Activated T-helper 2 cell treated with anti-CD3 and anti-CD28 coated beads, Interferon-gamma antibody, Interleukin-2, Interleukin-4, amounts not matched to agents 10 μg/mL and 5 μg/mL and 100 μg/mL, durations not matched to agents 14 hours and 24 hours and 36 hours (primary cell): ENCODE data around the gene PTGR2. TPM values are rescaled to one million over a fixed set of nuclear protein-coding genes. Genes with fewer than 3 reads are reported as not detected.
"Not testable (repeated sequence)": the region's sequence is repeated elsewhere in the genome, so short reads cannot be mapped to it uniquely, and the experiment has no call there.

ENCODE experiments used
- DNase-seq: peaks from one replicate; pipeline ENCODE4 v3.0.0; 2021; ENCODE audit warnings: low spot score
- H3K27ac Mint-ChIP-seq: one replicate; pipeline ENCODE4 v1.8.0; 2021; ENCODE audit warnings: mixed read lengths
- H3K27me3 Mint-ChIP-seq: one replicate; pipeline ENCODE4 v1.8.0; 2021; ENCODE audit warnings: low read depth, mixed read lengths
- H3K36me3 Mint-ChIP-seq: one replicate; pipeline ENCODE4 v1.8.0; 2021; ENCODE audit warnings: low read depth, mixed read lengths
- H3K4me1 Mint-ChIP-seq: one replicate; pipeline ENCODE4 v1.8.0; 2021; ENCODE audit warnings: low read depth, mixed read lengths
- H3K4me3 Mint-ChIP-seq: one replicate; pipeline ENCODE4 v1.8.0; 2021; ENCODE audit warnings: low read depth, mild to moderate bottlenecking, moderate library complexity, mixed read lengths
- H3K9me3 Mint-ChIP-seq: one replicate; pipeline ENCODE4 v1.8.0; 2021; ENCODE audit warnings: mixed read lengths
- intact Hi-C: fragments of 100-400 bp; cut with micrococcal nuclease; formaldehyde crosslinking; loops from one replicate; pipeline ENCODE4 v1.15.1; 2023
- total RNA-seq: library from RNA; stranded (reverse); gene quantifications from 2 replicates; pipeline ENCODE4 v1.2.3, GENCODE V29; 2022

PTGR2 gene
- total RNA-seq, 1 donor from 2014 or later: 1.6 TPM

DNA sequence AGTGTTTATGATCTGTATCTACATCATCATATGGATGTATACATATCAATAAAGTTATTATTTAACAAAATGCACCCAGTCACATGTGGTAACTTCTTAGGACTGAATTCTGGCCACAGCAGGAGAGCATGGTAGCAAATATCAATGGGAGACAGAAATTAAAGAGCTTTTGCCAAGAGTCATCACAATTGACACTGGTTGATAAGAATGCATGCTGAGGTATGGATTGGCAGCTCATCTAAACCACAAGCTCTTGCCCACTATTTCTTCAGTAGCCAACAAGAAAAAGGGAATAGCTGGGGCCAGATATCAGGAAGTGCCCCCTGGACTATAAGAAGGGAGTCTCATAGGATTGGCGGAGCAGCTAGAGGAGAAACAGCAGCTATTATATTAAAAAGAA, 9.4 kb upstream of the PTGR2 start:
- no peaks in the 10 kb centered on the region for H3K9me3 Mint-ChIP-seq
- peaks cover 2% of the 10 kb centered on the region for H3K4me1 Mint-ChIP-seq
- intact Hi-C loops: no loop called here
- no peak overlapping the region for H3K4me3 Mint-ChIP-seq
- no peaks in the 10 kb centered on the region for H3K36me3 Mint-ChIP-seq
- H3K27me3 Mint-ChIP-seq: peaks cover 9% of the 10 kb centered on the region
- no peak overlapping the region for H3K27ac Mint-ChIP-seq
- DNase-seq: no peak

DNA sequence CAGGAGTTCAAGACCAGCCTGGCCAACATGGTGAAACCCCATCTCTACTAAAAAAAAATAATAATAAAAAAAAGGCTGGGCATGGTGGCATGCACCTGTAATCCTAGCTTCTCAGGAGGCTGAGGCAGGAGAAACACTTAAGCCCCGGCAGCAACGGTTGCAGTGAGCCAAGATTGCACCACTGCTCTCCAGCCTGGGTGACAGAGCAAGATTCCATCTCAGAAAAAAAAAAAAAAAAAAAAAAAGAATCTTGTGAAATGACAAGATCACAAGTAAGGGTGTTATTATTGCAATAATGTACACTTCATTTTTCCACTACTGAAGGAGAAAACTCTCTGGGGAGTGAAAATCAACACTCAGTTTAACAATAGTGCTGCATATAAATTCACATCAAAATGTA, 8.8 kb upstream of the PTGR2 start:
- peaks cover 9% of the 10 kb centered on the region for H3K27me3 Mint-ChIP-seq
- H3K36me3 Mint-ChIP-seq: no peaks in the 10 kb centered on the region
- H3K4me1 Mint-ChIP-seq: peaks cover 2% of the 10 kb centered on the region
- H3K27ac Mint-ChIP-seq: no peak overlapping the region
- no peak for DNase-seq
- intact Hi-C loops: no loop called here
- H3K9me3 Mint-ChIP-seq: no peaks in the 10 kb centered on the region
- no peak overlapping the region for H3K4me3 Mint-ChIP-seq

GRCh38 chr14:73843296-73843695, 8.3 kb upstream of the PTGR2 start:
- H3K4me1 Mint-ChIP-seq: peaks cover 2% of the 10 kb centered on the region
- DNase-seq: no peak
- no peak overlapping the region for H3K27ac Mint-ChIP-seq
- intact Hi-C loops: no loop called here
- no peaks in the 10 kb centered on the region for H3K9me3 Mint-ChIP-seq
- H3K27me3 Mint-ChIP-seq: peaks cover 9% of the 10 kb centered on the region
- no peaks in the 10 kb centered on the region for H3K36me3 Mint-ChIP-seq
- no peak overlapping the region for H3K4me3 Mint-ChIP-seq

DNA sequence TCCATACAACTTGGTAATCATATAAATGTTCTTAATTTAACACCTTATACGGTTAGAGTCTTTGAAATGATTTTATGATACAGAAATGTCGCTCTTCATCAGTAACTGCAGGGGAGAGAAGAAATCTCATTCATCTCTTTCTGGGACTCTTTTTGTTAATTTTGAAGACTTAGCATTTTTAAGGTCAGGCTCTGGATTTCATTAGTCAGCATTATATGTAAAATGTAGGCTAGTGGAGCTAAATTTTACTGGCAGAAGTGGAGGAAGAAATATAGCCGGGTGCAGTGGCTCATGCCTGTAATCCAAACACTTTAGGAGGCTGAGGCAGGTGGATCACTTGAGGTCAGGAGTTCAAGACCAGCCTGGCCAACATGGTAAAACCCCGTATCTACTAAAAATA, 4.7 kb upstream of the PTGR2 start:
- no peak for DNase-seq
- Mint-ChIP-seq H3K27me3 (peaks cover 8% of the 10 kb centered on the region), H3K4me3 (no peak overlapping the region), H3K27ac (no peak overlapping the region), H3K4me1 (peaks cover 8% of the 10 kb centered on the region), H3K36me3 (no peaks in the 10 kb centered on the region), H3K9me3 (no peaks in the 10 kb centered on the region)
- intact Hi-C loops: no loop called here

GRCh38 chr14:73851000-73851399, 631 bp upstream of the PTGR2 start:
- no peaks in the 10 kb centered on the region for H3K36me3 Mint-ChIP-seq
- intact Hi-C loops: loop anchor here (5.0 kb wide), 1 partner anchor 64 kb away; no protein-coding TSS in a partner anchor
- peaks cover 2% of the 10 kb centered on the region for H3K27me3 Mint-ChIP-seq
- H3K4me1 Mint-ChIP-seq: peaks cover 14% of the 10 kb centered on the region
- peak overlapping the region; percentile 96 for H3K27ac Mint-ChIP-seq
- DNase-seq: no peak
- H3K4me3 Mint-ChIP-seq: peak overlapping the region; percentile 90
- no peaks in the 10 kb centered on the region for H3K9me3 Mint-ChIP-seq

- H3K36me3 Mint-ChIP-seq: no peaks in the 10 kb centered on the region
- no peaks in the 10 kb centered on the region for H3K4me1 Mint-ChIP-seq
- H3K27me3 Mint-ChIP-seq: peaks cover 1% of the 10 kb centered on the region
- H3K9me3 Mint-ChIP-seq: no peaks in the 10 kb centered on the region
- no peak for DNase-seq
- H3K27ac Mint-ChIP-seq: no peak overlapping the region
- intact Hi-C loops: no loop called here
- H3K4me3 Mint-ChIP-seq: no peak overlapping the region
Measured at GRCh38 chr14:73859145-73859544, 7.5 kb downstream of the PTGR2 start.

- no peaks in the 10 kb centered on the region for H3K36me3 Mint-ChIP-seq
- no peak overlapping the region for H3K4me3 Mint-ChIP-seq
- H3K4me1 Mint-ChIP-seq: no peaks in the 10 kb centered on the region
- H3K9me3 Mint-ChIP-seq: no peaks in the 10 kb centered on the region
- no peak for DNase-seq
- intact Hi-C loops: no loop called here
- no peak overlapping the region for H3K27ac Mint-ChIP-seq
- H3K27me3 Mint-ChIP-seq: peaks cover 1% of the 10 kb centered on the region
Measured at GRCh38 chr14:73861073-73861472, 9.4 kb downstream of the PTGR2 start.

DNA sequence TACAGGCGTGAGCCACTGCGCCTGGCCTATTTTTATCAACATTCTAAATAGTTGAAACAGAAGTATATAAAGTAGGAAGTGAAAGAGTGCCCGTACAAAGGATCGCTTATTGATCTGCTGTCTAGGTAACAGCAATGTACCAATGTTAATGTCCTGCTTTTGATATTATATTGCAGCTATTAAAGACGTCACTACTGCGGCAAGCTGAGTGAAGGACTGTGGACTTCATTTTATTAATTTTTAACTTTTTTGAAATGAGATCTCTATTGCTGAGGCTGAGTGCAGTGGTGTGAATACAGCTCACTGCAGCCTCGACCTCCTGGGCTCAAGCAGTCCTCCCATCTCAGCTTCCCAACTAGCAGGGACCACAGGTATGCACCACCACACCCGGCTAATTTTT, 10.8 kb downstream of the PTGR2 start:
- peaks cover 1% of the 10 kb centered on the region for H3K27me3 Mint-ChIP-seq
- DNase-seq: no peak
- H3K27ac Mint-ChIP-seq: no peak overlapping the region
- intact Hi-C loops: no loop called here
- H3K36me3 Mint-ChIP-seq: no peaks in the 10 kb centered on the region
- H3K9me3 Mint-ChIP-seq: no peaks in the 10 kb centered on the region
- no peak overlapping the region for H3K4me3 Mint-ChIP-seq
- H3K4me1 Mint-ChIP-seq: peaks cover under 1% of the 10 kb centered on the region

- Mint-ChIP-seq H3K27ac (no peak overlapping the region), H3K4me3 (no peak overlapping the region), H3K9me3 (no peaks in the 10 kb centered on the region), H3K27me3 (peaks cover 1% of the 10 kb centered on the region), H3K36me3 (no peaks in the 10 kb centered on the region), H3K4me1 (peaks cover 2% of the 10 kb centered on the region)
- intact Hi-C loops: no loop called here
- DNase-seq: no peak
Measured at GRCh38 chr14:73863209-73863608, 11.6 kb downstream of the PTGR2 start.

DNA sequence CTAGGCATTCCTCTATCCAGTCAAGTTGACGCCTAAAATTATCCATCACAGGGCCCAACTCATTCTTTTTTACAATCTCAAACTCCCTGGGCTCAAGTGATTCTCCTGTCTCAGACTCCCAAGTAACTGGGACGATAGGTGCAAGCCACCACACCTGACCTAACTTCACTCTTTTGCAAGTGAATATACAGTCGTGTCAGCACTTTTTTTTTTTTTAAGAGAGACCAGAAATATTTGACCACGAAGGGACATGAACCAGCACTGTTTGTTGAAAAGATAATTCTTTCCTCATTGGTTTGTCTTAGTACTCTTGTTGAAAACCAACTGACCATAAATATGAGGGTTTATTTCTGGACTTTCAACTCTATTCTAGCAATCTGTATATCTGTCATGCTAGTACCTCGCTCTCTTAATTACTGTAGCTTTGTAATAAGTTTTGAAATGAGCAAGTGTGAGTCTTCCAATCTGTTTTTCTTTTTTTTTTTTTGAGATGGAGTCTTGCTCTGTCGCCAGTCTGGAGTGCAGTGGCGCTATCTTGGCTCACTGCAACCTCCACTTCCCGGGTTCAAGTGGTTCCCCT, 14.0 kb downstream of the PTGR2 start:
- H3K27me3 Mint-ChIP-seq: no peaks in the 10 kb centered on the region
- H3K36me3 Mint-ChIP-seq: no peaks in the 10 kb centered on the region
- H3K4me3 Mint-ChIP-seq: no peak overlapping the region
- H3K27ac Mint-ChIP-seq: no peak overlapping the region
- intact Hi-C loops: loop anchor here (5.0 kb wide), 1 partner anchor 138 kb away; no protein-coding TSS in a partner anchor
- no peaks in the 10 kb centered on the region for H3K9me3 Mint-ChIP-seq
- peaks cover 2% of the 10 kb centered on the region for H3K4me1 Mint-ChIP-seq
- DNase-seq: no peak

DNA sequence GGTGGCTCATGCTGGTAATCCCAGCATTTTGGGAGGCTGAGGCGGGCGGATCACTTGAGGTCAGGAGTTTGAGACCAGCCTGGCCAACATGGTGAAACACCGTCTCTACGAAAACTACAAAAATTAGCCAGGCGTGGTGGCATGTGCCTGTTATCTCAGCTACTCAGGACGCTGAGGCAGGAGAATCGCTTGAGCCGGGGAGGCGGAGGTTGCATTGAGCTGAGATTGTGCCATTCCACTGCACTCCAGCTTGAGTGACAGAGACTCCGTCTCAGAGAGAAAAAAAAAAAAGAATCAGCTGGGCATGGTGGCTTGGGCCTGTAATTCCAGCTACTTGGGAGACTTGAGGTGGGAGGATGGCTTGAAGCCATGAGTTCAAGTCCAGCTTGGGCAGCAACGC, 18.1 kb downstream of the PTGR2 start:
- H3K27ac Mint-ChIP-seq, H3K9me3 Mint-ChIP-seq, H3K36me3 Mint-ChIP-seq, H3K27me3 Mint-ChIP-seq, H3K4me3 Mint-ChIP-seq, DNase-seq, H3K4me1 Mint-ChIP-seq: not testable (repeated sequence)
- intact Hi-C loops: loop anchor here (5.0 kb wide), 1 partner anchor 142 kb away; no protein-coding TSS in a partner anchor

DNA sequence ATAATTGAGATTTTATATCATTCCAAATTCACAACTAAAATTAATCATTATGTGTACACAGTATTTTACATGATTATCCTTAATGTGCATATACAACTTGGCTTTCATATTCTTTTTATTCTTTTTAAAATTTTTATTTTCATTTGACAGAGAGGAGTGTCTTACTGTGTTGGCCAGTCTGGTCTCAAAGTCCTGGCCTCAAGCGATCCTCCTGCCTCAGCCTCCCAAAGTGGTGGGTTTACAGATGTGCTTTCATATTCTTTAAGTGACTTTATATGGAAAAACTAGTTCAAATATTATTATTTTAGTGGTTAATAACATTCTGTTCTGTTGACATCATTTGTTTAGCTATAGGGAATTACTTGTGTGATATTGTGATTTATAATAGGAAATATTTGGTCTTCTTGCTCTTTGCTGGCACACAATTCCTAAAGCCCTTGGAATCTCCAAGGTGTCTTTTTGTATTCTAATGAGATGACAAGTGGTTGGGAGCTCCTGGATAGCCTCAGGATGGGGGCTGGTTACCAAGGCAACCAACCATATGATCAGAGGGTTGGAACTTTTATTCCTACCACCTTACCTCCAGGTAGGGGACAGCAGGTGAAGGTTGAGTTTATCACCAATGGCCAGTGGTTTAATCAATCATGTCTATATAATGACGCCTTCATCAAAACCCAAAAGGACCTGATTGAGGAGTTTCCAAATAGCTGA, 19.0 kb downstream of the PTGR2 start:
- Mint-ChIP-seq H3K27ac (no peak overlapping the region), H3K4me1 (peaks cover 2% of the 10 kb centered on the region), H3K27me3 (no peaks in the 10 kb centered on the region), H3K4me3 (no peak overlapping the region), H3K36me3 (no peaks in the 10 kb centered on the region), H3K9me3 (no peaks in the 10 kb centered on the region)
- intact Hi-C loops: no loop called here
- no peak for DNase-seq

GRCh38 chr14:73873660-73874059, 22.0 kb downstream of the PTGR2 start:
- no peaks in the 10 kb centered on the region for H3K36me3 Mint-ChIP-seq
- H3K9me3 Mint-ChIP-seq: no peaks in the 10 kb centered on the region
- no peaks in the 10 kb centered on the region for H3K4me1 Mint-ChIP-seq
- DNase-seq: no peak
- no peak overlapping the region for H3K27ac Mint-ChIP-seq
- H3K27me3 Mint-ChIP-seq: no peaks in the 10 kb centered on the region
- intact Hi-C loops: no loop called here
- no peak overlapping the region for H3K4me3 Mint-ChIP-seq
